GM04503 (cell line): ENCODE data around the gene NMB.
"Not testable (repeated sequence)": the region's sequence is repeated elsewhere in the genome, so short reads cannot be mapped to it uniquely, and the experiment has no call there.

Experiments
- DNase-seq: peaks from one replicate; pipeline ENCODE4 v3.0.0-alpha.2; 2012; ENCODE audit warnings: low read depth

Gene NMB

GRCh38 chr15:84658080-84658787, at the start of gene NMB:
TSS of gene NMB (minus strand) at chr15:84658199. CDS start at chr15:84658152, 47 bp downstream.
- no peak for DNase-seq

DNA sequence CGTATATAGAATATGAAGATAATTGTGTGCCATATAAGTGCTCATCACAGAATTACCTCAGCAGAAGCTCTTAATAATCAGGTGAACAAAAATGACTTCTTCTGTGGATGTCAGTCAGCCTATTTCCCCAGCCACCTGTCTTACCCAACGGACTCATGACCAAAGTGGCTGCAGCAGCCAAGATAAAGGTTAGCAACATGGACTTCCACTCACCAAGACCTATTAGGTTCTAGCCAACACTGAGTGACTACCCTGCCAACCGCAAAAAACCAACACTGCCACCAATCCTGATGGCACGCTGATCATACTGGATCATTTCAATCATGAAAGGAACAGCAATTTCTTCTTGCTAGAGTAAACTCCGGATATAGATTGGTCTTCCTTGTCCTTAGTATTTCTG, 45.8 kb upstream of the NMB start:
- no peak for DNase-seq

GRCh38 chr15:84702961-84703482, 45.0 kb upstream of the NMB start:
- DNase-seq: peak; percentile 37

DNA sequence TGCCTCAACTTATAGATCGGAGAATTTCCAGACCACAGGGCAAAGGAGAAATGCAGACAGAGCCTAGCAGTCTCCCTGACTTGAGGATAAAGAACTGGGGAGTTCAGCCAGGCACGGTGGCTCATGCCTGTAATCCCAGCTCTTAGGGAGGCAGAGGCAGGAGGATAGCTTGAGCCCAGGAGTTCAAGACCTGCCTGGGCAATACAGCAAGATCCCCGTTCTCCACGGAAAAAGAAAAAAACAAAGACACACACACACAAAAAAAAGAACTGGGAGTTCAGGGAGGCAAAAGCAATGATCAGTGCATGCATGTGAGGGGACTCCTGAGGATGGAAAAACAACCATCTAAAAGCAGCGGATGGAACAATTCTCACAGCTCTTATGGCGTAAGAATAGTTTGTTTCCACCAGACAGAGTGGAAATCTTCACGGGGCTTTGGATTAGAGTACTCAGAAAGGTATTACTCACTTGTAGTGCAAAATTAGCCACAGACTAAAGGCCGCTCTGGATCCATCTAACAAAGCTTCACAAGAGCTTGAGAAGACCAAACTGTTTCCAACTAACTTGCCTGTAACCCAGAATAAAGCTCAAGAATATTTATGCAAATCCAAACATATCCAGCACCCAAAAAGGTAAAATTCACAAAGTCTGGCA, 41.7 kb upstream of the NMB start:
- DNase-seq: no peak

DNA sequence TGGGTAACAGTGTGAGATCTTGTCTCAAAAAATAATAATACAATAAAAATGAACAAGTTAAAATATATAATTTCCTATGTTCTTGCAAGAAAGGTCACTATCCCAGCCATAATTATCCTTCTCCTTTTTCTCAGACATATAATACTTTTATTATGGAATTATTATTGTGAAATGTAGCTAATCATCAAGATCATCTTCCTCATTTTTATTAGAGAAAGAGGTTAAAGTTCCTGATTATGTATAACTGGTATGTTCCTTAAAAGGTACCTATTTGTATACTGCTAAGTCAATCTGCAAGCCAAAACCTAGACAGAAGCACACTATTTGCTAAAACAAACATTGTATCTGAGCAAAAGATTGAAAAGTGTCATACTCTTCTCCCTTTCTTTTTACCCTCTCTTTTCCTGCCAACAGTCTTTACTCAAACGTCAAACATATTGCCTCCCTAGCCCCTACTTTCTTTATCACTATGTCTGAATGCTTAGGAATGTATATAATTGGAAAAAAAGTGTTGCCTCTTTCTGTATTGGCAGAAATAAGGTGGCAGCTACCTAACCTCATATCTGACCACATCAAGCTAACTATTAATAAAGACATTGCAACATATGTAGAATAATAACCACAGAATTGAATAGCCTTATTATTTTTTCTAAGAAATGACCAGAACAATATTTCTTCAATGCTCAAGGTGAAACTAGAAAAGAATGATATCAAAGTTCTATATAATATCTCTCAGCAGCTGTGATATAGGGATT, 39.4 kb upstream of the NMB start:
- DNase-seq: no peak

GRCh38 chr15:84696757-84697156, 38.8 kb upstream of the NMB start:
- DNase-seq: no peak

DNA sequence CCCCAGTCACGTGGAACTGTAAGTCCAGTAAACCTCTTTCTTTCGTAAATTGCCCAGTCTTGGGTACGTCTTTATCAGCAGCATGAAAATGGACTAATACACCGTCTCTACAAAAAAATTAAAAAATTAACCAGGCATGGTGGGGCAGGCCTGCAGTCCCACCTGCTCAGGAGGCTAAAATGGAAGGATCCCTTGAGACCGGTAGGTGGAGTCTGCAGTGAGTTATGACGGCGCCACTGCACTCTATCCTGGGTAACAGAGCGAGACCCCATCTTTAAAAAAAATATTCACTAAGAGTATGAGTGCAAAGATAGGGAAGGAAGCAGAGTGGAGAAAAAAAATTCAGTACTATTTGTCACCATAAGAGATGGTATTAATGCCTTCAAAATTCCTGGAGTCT, 32.3 kb upstream of the NMB start:
- no peak for DNase-seq

GRCh38 chr15:84689858-84690257, 31.9 kb upstream of the NMB start:
- no peak for DNase-seq

GRCh38 chr15:84686446-84686845, 28.4 kb upstream of the NMB start:
- not testable (repeated sequence) for DNase-seq

- peak; percentile 55 for DNase-seq
These were observed 27.3 kb upstream of the NMB start for GRCh38 chr15:84685304-84685703.

- DNase-seq: no peak
These were observed 26.1 kb upstream of the NMB start for GRCh38 chr15:84684092-84684491.

DNA sequence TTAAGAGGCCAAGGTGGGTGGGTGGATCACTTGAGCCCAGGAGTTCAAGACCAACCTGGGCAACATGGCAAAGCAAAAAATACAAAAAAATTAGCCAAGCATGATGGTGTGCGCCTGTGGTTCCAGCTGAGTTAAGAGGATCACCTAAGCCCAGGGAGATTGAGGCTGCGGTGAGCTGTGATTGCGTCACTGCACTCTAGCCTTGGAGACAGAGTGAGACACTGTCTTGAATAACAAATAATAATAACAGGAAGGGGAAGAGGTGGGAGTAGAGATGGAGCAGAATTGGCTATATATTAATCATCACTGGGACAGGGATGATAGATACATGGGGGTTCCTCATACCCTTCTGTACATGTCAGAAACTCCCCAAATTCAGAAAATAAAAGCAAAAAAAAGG, 23.8 kb upstream of the NMB start:
- no peak for DNase-seq

GRCh38 chr15:84671211-84671610, 13.2 kb upstream of the NMB start:
- peak; percentile 77 for DNase-seq

GRCh38 chr15:84669726-84670125, 11.7 kb upstream of the NMB start:
- peak; percentile 90 for DNase-seq

DNA sequence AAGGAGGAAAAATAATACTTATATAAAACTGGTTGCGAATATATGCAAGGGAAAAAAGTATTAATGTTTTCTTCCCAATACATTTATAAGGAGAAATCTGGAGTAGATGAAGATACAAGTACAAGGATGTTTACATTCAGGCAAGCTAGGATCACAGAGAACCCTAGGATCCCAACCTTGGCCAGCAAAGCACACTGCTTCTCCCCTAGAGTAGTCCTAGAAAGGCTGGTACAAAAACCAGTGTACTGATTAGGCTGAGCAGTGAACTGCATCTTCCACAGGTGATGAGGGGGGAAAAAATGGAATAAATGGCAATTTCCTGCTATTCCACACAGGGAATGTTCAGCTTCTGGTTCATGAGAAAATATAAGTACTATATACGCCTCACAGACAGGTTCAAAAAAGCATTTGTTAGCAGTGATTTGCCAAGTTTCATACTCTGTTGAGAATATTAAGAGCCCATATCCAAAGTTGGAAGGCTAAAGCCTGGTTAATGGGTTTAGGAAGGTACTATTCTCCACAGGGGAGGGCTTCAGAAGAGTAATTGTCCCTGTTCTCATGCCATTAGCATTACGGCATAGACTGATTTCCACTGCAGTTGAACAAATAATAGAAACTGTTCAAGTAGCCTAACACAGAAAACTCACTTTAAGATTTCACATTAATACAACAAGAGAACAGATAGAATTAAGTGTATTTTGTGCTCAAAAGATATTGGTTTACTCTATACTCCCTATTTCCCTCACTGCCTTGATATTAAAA, 10.4 kb upstream of the NMB start:
- no peak for DNase-seq

DNA sequence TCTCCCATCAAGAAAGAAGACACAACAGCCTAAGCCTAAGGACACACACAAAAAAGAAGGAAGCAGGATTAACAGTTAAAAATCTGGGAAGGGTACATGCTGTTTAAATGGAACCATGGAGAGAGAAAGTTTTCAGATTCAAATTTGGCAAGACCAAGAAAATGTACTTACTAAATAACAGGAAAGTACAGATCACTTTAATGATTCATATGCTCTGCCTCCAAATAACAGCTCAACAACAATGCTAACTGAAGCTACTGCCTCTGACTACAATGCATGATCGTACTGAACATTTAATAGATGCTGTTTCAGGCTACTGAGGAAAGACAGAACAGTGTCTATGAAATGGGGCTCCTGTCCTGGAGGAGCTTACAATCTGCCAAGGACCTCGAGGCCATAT, 8.4 kb upstream of the NMB start:
- no peak for DNase-seq

DNA sequence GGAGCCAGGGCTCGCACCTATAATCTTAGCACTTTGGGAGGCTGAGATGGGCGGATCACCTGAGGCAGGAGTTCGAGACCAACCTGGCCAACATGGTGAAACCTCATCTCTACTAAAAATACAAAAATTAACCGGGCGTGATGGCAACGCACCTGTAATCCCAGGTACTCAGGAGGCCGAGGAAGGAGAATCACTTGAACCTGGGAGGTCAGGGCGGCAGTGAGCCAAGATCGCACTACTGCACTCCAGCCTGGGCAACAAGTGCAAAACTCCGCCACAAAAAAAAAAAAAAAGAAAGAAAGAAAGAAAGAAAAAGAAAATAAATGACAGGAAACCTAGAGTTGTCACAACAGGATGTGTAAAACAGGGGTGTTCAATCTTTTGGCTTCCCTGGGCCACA, 3.0 kb upstream of the NMB start:
- no peak for DNase-seq

DNA sequence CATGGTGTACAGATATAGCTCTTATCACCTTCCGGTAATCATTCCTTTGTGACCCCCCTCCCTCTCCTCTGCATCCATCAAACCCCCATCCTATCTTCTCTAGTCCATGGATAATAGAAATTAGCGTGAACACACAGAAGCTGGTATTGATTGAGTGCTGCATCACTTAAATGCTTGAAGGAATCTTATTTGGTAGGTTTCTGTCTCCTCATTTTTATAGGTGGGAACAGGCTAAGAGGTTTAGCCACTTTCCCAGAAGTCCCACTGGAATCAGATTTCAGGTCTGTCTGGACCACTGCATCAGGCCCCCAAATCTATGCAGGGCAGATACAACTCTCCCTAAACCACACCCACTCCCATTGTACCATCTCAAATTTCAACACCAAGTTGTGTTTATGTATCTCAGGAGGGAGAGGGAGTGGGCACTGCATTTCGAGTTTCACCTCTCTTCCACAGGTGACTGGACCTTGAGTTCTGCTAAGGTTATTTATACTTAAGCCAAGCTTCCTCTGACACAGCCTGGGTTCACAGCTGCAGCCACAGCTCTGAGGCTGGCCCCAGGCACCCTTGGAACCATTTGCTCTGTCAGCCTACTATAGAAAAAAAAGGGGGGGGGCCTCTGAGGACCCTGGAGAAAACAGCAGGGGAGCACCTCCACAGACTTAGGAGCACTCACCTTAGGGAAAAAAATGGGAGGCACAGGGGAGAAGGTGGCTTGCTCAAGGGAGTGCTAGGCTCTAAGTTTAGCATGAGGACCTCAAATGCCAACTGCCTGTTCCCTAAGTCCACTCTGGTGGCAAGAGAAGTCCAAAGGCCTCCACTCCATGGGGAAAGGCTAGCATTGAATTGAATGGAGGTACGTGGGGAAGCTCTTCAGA, 2.1 kb upstream of the NMB start:
- no peak for DNase-seq

- no peak for DNase-seq
These were observed 901 bp upstream of the NMB start for GRCh38 chr15:84658788-84659411.

DNA sequence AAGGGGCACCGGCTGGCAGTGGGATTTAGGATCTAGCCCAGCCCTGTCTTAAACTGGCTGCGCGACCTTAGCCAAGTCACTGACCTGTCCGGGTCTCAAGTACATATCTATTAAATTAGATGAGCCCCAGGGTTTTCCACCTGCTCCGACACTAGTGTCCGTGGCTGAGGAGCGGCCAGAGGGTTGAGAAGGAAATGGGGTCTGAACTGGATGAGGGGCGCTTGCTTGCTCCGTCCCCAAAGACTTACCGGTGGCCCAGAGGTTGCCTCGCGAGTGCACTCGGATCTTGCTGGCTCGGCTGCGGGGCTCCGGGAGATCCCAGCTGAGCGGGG, 285 bp downstream of the NMB start:
- DNase-seq: no peak

GRCh38 chr15:84656972-84657371, 1.0 kb downstream of the NMB start:
- DNase-seq: no peak
